ENCODE data around the gene ANKS1A. TPM values are rescaled to one million over a fixed set of nuclear protein-coding genes. Genes with fewer than 3 reads are reported as not detected.

The ANKS1A gene
- total RNA-seq, 6 experiments from 2014 or later = 6.7 to 17.4 (median 10.5) TPM

- DNase-seq (peak in 2 of 3 donors; percentile 11 to 40), ATAC-seq (no peak)
- H3K27me3 ChIP-seq = no peaks in the 10 kb centered on the region
- no peak overlapping the region for H3K4me3 ChIP-seq
- H3K36me3 ChIP-seq = peaks cover 0 to 42% (median 16%) of the 10 kb centered on the region in 4 donors
- H3K9me3 ChIP-seq = no peaks in the 10 kb centered on the region
- no peak for TF ChIP-seq POLR2A (IDR thresholded peaks at IDR 0.05)
- TF ChIP-seq CTCF (IDR thresholded peaks at IDR 0.05) = no peak
- no peak overlapping the region for H3K27ac ChIP-seq
- intact Hi-C loops (cut with DNase I) = no loop called here
- 96% methylated on average over 5 of the region's 23 CpGs for WGBS (ENCODE audit: insufficient coverage, low coverage, low lambda C conversion rate, missing lambda C conversion rate)
- no peaks in the 10 kb centered on the region for H3K4me1 ChIP-seq
These were observed 190.4 kb downstream of the ANKS1A start for GRCh38 chr6:35079311-35080000.

GRCh38 chr6:35080016-35080680 lies 191.1 kb downstream of the ANKS1A start:
- DNase-seq (peak in 2 of 3 donors; percentile 5 to 32), ATAC-seq (no peak)
- Histone ChIP-seq H3K27me3 (no peaks in the 10 kb centered on the region), H3K9me3 (no peaks in the 10 kb centered on the region), H3K4me1 (no peaks in the 10 kb centered on the region), H3K4me3 (no peak overlapping the region), H3K36me3 (peaks cover 0 to 49% (median 17%) of the 10 kb centered on the region in 4 donors), H3K27ac (no peak overlapping the region)
- TF ChIP-seq POLR2A (IDR thresholded peaks at IDR 0.05) (no peak), CTCF (IDR thresholded peaks at IDR 0.05) (no peak)
- 96% methylated on average over 3 of the region's 13 CpGs for WGBS (ENCODE audit: insufficient coverage, low coverage, low lambda C conversion rate, missing lambda C conversion rate)
- intact Hi-C loops (cut with DNase I) = no loop called here

- ATAC-seq = peak; percentile 11 to 35 (median 15)
- WGBS (ENCODE audit: insufficient coverage, low coverage, low lambda C conversion rate, missing lambda C conversion rate) = no CpG with 5 or more reads among the region's 21 CpGs
- TF ChIP-seq CTCF (IDR thresholded peaks at IDR 0.05) (no peak), POLR2A (IDR thresholded peaks at IDR 0.05) (no peak)
- Histone ChIP-seq H3K4me1 (no peaks in the 10 kb centered on the region), H3K27me3 (no peaks in the 10 kb centered on the region), H3K36me3 (peaks cover 0 to 57% (median 19%) of the 10 kb centered on the region in 4 donors), H3K27ac (no peak overlapping the region), H3K4me3 (no peak overlapping the region), H3K9me3 (no peaks in the 10 kb centered on the region)
- intact Hi-C loops (cut with DNase I) = no loop called here
- peak in 2 of 3 donors; percentile 24 to 42 for DNase-seq
These were observed 191.9 kb downstream of the ANKS1A start for GRCh38 chr6:35080821-35081425.

GRCh38 chr6:35081426-35081851 lies 192.4 kb downstream of the ANKS1A start:
- no peaks in the 10 kb centered on the region for H3K27me3 ChIP-seq
- no peak overlapping the region for H3K27ac ChIP-seq
- H3K36me3 ChIP-seq = peaks cover 0 to 62% (median 19%) of the 10 kb centered on the region in 4 donors
- intact Hi-C loops (cut with DNase I) = no loop called here
- no peaks in the 10 kb centered on the region for H3K9me3 ChIP-seq
- TF ChIP-seq POLR2A (IDR thresholded peaks at IDR 0.05) (no peak), CTCF (IDR thresholded peaks at IDR 0.05) (no peak)
- peak in 2 of 3 donors; percentile 17 to 44 for DNase-seq
- 58% methylated on average over 12 of the region's 13 CpGs for WGBS (ENCODE audit: insufficient coverage, low coverage, low lambda C conversion rate, missing lambda C conversion rate)
- peak; percentile 16 to 45 (median 32) for ATAC-seq
- no peaks in the 10 kb centered on the region for H3K4me1 ChIP-seq
- H3K4me3 ChIP-seq = no peak overlapping the region

All from right lobe of liver (tissue), 6 donors.